ACHN (cell line): ENCODE measurements around the gene REC8.

Source experiments
- DNase-seq: peaks from one replicate; pipeline ENCODE4 v3.0.0-alpha.2; 2015
- in situ Hi-C: cut with HindIII; loops from 2 replicates; pipeline ENCODE4 v1.10.0; 2017; ENCODE audit warnings: low sequenced_read_pairs, low pct_ligation_motif_present, low pct_unique_long_range_greater_than_20kb

The REC8 gene

GRCh38 chr14:24171422-24172260 is at the start of gene REC8:
Gene REC8 (plus strand): TSS chr14:24172080. CDS start chr14:24172553, 473 bp downstream.
- no peak for DNase-seq
- in situ Hi-C loops, result no loop called here

GRCh38 chr14:24122416-24122815 is 49.5 kb upstream of the REC8 start:
- DNase-seq, result no peak
- in situ Hi-C loops, result no loop called here

GRCh38 chr14:24122898-24123297 is 49.0 kb upstream of the REC8 start:
- in situ Hi-C loops, result no loop called here
- DNase-seq, result no peak

- DNase-seq, result no peak
- in situ Hi-C loops, result no loop called here
These were observed 48.2 kb upstream of the REC8 start for GRCh38 chr14:24123424-24124417.

GRCh38 chr14:24126939-24127338 is 44.9 kb upstream of the REC8 start:
- DNase-seq, result no peak
- in situ Hi-C loops, result no loop called here

- in situ Hi-C loops, result no loop called here
- DNase-seq, result no peak
These were observed 44.2 kb upstream of the REC8 start for GRCh38 chr14:24127673-24128072.

GRCh38 chr14:24129410-24129998 is 42.4 kb upstream of the REC8 start:
- DNase-seq, result no peak
- in situ Hi-C loops, result no loop called here

- in situ Hi-C loops, result no loop called here
- DNase-seq, result no peak
These were observed 41.5 kb upstream of the REC8 start, which contains the start of gene FITM1 for GRCh38 chr14:24130380-24130716. Gene FITM1 (plus strand): TSS chr14:24130659. CDS start chr14:24131564, 905 bp downstream.

- no peak for DNase-seq
These were observed 40.9 kb upstream of the REC8 start for GRCh38 chr14:24130717-24131548.

GRCh38 chr14:24131549-24131966 is 40.3 kb upstream of the REC8 start:
- no peak for DNase-seq
- in situ Hi-C loops, result no loop called here

More at GRCh38 chr14:24130717-24131548, 40.9 kb upstream of the REC8 start:
- in situ Hi-C loops, result no loop called here

GRCh38 chr14:24132061-24132685 is 39.7 kb upstream of the REC8 start:
- no peak for DNase-seq
- in situ Hi-C loops, result no loop called here

GRCh38 chr14:24132976-24133375 is 38.9 kb upstream of the REC8 start:
- DNase-seq, result no peak
- in situ Hi-C loops, result no loop called here

- DNase-seq, result no peak
- in situ Hi-C loops, result no loop called here
These were observed 38.1 kb upstream of the REC8 start for GRCh38 chr14:24133735-24134134.

GRCh38 chr14:24135584-24135833 is 36.4 kb upstream of the REC8 start:
- no peak for DNase-seq
- in situ Hi-C loops, result no loop called here

GRCh38 chr14:24135834-24136683 is 35.8 kb upstream of the REC8 start, which contains the start of gene PSME1:
Gene PSME1 (plus strand): TSS chr14:24136194. CDS start chr14:24136263, 69 bp downstream.
- in situ Hi-C loops, result no loop called here
- peak; percentile 86 for DNase-seq

GRCh38 chr14:24136684-24137528 is 35.0 kb upstream of the REC8 start:
- in situ Hi-C loops, result no loop called here
- no peak for DNase-seq
